GM19043 (cell line): ENCODE data around the gene CELA3B.
"Not testable (repeated sequence)": the region's sequence is repeated elsewhere in the genome, so short reads cannot be mapped to it uniquely, and the experiment has no call there.

Experiments
- ATAC-seq: cut with Tn5 transposase; IDR thresholded peaks from one replicate; pipeline ENCODE4 v1.9.1; 2021; ENCODE audit warnings: low read depth; ENCODE audit not compliant: unreplicated experiment

The CELA3B gene, protein sequence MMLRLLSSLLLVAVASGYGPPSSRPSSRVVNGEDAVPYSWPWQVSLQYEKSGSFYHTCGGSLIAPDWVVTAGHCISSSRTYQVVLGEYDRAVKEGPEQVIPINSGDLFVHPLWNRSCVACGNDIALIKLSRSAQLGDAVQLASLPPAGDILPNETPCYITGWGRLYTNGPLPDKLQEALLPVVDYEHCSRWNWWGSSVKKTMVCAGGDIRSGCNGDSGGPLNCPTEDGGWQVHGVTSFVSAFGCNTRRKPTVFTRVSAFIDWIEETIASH

GRCh38 chr1:21976703-21977239 lies at the start of gene CELA3B:
TSS of gene CELA3B (plus strand) at chr1:21977022. CDS start at chr1:21977040, 18 bp downstream.
- not testable (repeated sequence) for ATAC-seq

DNA sequence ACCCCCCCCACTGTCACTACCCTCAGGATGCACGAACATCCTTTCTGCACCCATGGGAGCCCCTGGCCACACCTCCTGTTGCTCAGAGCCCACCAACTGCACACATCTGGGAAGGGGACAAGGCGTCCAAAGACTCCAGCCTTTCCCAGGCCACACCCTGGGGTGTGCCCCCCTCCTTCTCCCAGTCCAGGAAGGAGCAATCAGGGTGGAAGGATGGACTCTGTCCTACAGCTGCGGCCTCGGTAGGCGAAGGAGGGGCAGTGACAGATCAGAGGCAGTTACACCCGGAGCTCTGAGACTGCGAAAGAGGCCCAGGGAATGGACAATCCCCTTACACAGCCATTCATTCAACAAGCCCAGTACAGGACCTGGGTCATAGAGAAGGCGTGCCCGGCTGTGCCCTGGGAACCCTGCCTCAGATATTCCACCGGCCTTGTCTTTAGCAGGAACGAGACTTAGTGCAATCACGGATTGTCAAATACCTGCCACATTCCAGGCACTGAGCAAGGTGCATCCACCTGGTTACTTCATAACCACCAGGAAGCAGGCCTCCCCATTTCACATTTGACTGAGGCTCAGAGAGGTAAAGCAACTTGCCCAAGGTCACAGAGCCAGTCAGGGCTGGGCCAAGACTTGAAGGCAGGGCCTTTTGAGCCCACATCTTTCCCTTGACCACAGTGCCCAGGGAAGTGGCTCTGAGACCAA lies 49.1 kb upstream of the CELA3B start:
- ATAC-seq, result no peak

GRCh38 chr1:21930080-21930571 lies 46.7 kb upstream of the CELA3B start:
- ATAC-seq, result no peak

DNA sequence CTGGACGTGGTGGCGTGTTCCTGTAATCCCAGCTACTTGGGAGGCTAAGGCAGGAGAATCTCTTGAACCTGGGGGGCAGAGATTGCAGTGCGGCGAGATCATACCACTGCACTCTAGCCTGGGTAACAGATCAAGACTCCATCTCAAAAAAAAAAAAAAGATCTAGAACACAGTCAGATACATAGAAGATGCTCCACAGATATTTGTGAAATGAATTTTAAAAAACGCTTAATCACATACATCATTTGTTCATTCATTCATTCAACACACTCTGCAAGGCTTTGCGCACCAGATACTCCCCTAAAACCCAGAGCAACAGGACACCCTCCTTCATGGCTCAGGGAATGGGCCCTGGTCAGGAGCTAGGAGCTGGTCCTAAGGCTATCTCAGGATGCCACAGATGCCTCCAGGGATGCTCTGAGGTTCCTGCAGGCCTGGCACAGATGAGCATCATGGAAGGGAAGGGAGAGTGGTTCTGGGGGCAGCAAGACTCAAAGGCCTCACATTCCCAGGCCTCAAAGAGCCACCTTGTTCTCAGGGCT lies 46.1 kb upstream of the CELA3B start:
- no peak for ATAC-seq

GRCh38 chr1:21931171-21932093 lies 45.4 kb upstream of the CELA3B start:
- no peak for ATAC-seq

DNA sequence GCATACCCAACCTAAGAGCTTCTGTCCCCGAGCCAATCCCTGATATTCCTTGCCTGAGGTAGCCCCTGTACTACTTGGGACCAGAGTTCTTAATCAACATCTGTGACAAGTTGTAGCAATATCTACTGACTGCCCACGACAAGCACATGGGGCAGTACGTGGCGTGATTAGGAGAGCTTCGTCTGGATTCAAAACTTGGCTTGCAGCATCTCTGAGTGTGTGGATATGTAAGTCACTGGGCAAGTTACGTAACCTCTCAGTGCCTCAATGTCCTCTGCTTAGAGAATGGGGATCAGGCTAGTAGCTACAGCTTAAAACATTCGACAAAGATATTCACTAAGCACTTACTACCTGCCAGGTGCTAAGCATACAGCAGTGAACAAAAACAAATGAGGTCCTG lies 44.7 kb upstream of the CELA3B start:
- ATAC-seq, result no peak

DNA sequence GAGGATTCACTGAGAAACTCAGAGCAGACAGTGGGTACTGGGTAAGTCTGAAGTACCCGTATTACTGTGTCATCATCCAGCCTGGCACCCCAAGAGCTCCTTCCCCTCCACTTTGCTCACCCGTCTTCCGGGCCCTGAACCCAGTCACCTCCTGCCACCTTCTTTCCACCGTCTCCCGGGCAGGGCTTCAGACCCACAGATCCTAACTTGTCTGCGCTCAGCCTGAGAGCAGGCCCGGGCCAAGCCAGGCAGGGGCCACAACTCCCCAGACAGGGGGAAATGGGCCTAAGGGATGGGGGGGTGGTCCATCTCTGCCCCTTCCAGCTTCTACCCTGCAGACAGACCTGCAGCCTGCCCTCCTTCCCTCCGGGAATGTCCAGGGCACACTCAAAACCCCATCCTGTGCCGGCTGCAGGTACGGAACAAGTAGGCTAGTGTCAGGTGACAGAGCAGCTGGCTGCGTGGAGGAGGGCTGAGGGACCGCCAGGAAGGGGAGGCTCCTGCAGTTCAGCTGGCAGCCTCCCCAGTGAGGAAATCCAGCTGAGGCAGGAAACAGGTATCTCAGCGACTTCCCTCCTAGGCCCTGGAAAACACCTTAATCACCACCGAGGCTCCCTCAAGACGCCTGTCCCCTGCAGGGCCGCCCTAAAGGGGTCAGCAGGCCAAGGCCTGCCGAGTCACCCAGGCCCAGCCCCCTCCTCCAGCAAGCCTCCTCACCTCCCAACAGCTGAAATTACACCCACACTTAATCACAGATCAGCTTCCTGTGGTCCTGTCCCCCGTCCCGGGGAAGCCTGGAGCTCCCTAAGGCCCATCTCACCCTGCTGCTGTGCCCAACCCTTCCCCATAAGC lies 43.2 kb upstream of the CELA3B start:
- no peak for ATAC-seq

- ATAC-seq, result no peak
Measured at GRCh38 chr1:21935393-21935804, 41.4 kb upstream of the CELA3B start.

GRCh38 chr1:21935891-21936365 lies 40.9 kb upstream of the CELA3B start:
- ATAC-seq, result no peak

GRCh38 chr1:21936366-21937031 lies 40.3 kb upstream of the CELA3B start:
- ATAC-seq, result no peak

DNA sequence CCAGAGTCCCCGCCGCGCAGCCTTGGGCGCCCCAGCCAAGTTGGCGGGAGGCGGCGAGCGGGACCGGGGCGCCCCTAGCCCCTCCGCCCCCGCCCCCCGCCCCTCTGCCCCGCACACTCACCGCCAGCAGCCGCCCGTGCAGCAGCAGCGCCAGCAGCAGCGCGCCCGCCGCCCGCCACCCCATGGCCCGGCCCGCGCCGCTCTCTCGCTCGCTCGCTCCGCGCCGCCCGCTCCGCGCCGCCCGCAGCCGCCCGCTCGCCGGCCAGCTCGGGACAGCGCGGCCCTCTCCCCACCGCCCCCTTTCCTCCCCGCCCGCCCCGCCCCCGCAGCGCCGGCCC lies 39.8 kb upstream of the CELA3B start, which contains the start of gene HSPG2:
TSS of gene HSPG2 (minus strand) at position 277 of the 338 bp plus-strand sequence. CDS start at position 184, 93 bp downstream.
- no peak for ATAC-seq

DNA sequence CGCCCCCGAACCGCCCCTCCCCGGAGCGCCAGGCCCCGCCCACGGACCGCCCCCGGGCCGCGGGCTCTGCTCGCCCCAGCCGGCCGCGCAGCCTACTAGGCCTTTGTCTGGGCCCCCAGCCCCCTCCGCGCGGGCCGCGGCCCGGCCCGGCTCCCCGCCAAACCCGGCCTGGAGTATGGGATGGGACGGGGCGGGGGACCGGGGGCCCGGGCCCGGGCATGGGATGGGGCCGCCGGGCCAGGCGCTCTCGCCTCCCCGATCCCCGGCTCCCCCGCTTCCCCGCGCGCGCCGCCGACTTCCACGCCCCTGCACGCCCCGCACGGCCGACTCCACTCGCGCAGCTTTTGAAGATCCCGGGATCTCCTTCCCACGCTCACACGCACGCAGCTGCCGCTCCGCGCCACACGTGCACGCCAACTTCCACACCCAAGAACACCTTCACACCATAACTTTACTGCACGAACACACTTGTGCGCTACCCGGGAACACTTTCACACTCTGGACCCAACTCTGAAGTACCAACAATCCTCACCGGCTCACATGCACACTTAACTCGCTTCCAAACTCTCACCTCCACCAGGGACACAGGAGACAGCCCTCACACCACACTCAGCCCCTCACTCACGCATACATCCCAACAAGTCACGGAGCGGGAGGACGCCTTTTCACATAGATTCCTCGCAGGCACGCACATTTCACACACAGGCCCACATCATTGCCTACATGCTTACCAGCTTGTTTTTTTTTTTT lies 39.3 kb upstream of the CELA3B start:
- no peak for ATAC-seq

DNA sequence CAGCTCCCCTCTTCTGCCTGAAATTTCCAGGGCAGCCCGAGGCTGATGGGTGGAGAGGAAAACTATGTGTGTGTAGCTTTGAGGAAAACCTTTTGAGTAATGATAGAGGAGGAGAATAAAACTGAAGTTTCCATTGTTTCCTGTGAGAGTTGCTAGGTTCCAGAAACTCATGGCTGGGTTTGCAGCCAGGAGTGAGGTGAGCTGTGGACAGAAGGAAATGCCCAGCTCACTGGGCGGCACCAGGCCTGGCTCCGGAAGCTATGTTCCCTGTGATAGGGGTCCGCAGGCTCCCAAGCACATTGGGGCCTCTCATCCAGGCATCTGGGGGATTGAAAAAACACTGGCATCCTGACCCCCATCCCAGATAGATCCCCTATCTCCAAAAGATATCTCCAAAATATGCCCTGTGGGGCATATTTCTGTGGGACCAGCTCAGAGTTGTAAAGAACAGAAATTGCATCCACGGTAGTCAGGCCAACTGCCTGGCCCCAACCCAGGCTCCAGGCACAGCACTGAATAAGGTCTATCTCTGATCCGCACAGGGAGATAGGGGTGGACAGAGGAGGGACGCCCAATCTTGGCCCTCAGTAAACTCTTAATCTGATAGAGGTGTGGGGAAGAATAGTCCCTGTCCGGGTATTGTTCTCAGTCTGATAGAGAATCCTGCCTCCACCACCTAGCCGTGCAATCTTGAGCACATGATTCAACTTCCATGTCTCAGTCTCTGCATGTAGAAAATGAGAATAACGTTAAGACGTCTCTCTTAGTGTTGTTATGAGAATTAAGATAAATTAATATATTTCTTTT lies 37.9 kb upstream of the CELA3B start:
- no peak for ATAC-seq

GRCh38 chr1:21939650-21940374 lies 37.0 kb upstream of the CELA3B start:
- ATAC-seq, result no peak

GRCh38 chr1:21940492-21940891 lies 36.3 kb upstream of the CELA3B start:
- ATAC-seq, result no peak

DNA sequence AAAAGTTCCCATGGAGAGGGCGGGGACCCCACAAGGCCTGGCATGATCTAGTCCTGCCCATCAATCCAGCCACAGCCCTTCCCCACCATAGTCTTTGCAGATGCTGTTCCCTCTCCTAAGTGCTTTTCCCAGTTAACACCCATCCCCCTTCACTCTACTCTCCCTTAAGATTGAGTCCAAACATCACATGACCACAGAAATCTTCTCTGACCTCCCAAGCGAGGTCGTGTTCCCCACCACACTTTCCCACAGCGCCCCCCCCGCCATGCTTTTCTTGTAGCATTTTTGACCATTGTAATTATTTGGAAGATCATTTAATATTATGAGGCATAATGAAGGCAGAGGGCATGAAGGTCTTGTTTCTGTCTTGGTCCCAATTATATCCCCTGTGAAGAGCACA lies 35.5 kb upstream of the CELA3B start:
- no peak for ATAC-seq

DNA sequence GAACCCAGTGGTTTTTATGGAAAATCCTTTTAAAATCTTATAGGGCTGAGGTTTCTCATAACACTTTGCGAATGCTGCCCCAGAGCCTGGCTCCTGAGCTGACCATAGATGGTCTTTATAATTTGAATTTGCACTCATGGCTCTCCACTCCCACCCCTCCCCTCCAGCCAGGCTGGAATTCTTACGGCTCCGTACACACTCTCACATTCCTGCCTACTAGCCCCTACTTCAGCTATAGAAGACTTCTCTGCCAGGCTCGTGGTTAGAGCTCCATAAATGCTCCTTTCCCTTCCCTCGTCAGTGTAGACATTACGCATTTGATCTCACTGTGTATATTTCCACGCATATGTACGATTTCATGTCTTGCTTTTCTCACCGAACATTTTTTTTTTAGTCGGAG lies 34.4 kb upstream of the CELA3B start:
- ATAC-seq, result no peak
